Neural cell (in vitro differentiated cells): Measurements from ENCODE around the gene CLEC16A. TPM values are rescaled to one million over a fixed set of nuclear protein-coding genes. Genes with fewer than 3 reads are reported as not detected.

Source experiments
- H2AFZ ChIP-seq: fragments of 200-600, 300-800 bp; sonication (generic), shearing (Covaris generic); 2 replicates; pipeline ENCODE4 v1.6.0; 2014; ENCODE audit warnings: low read depth, mild to moderate bottlenecking, antibody characterized with exemption, low read length, moderate library complexity
- H3F3A ChIP-seq: fragments of 200-600 bp; shearing (Covaris generic); 2 replicates; pipeline ENCODE4 v1.6.1; 2016; ENCODE audit warnings: mild to moderate bottlenecking, moderate library complexity, mixed read lengths, antibody characterized with exemption, low read length; ENCODE audit not compliant: insufficient read depth, poor library complexity, severe bottlenecking
- H3K27ac ChIP-seq: fragments of 200-600, 300-800 bp; sonication (generic), shearing (Covaris generic); 2 replicates; pipeline ENCODE4 v1.5.1; 2014; ENCODE audit warnings: mild to moderate bottlenecking, low read length, moderate library complexity
- H3K27me3 ChIP-seq: fragments of 300-800, 200-600 bp; sonication (generic), shearing (Covaris generic); 2 replicates; pipeline ENCODE4 v1.6.0; 2014; ENCODE audit warnings: mild to moderate bottlenecking, low read depth, low read length, moderate library complexity; ENCODE audit not compliant: insufficient read depth
- H3K36me3 ChIP-seq: fragments of 300-800, 200-600 bp; sonication (generic), shearing (Covaris generic); 2 replicates; pipeline ENCODE4 v1.5.1; 2014; ENCODE audit warnings: mild to moderate bottlenecking, antibody characterized with exemption, low read length, moderate library complexity; ENCODE audit not compliant: insufficient read depth
- H3K4me2 ChIP-seq: fragments of 300-800, 200-600 bp; sonication (generic), shearing (Covaris generic); 2 replicates; pipeline ENCODE4 v1.6.0; 2014; ENCODE audit warnings: mild to moderate bottlenecking, low read length
- H3K4me3 ChIP-seq: fragments of 300-800, 200-600 bp; sonication (generic), shearing (Covaris generic); 2 replicates; pipeline ENCODE4 v1.5.1; 2014; ENCODE audit warnings: mild to moderate bottlenecking, low read length, moderate library complexity
- H3K79me2 ChIP-seq: fragments of 200-600 bp; shearing (Covaris generic); replicated peaks from 2 replicates; pipeline ENCODE4 v1.6.0; 2014; ENCODE audit warnings: mild to moderate bottlenecking, low read length, moderate library complexity; ENCODE audit not compliant: insufficient read depth
- H3K9ac ChIP-seq: fragments of 300-800, 200-600 bp; sonication (generic), shearing (Covaris generic); 2 replicates; pipeline ENCODE4 v1.6.1; 2016; ENCODE audit warnings: mild to moderate bottlenecking, low read length, mixed read lengths
- H3K9me2 ChIP-seq: fragments of 200-600 bp; shearing (Covaris generic); 2 replicates; pipeline ENCODE4 v1.6.1; 2016; ENCODE audit warnings: mild to moderate bottlenecking, low read length, mixed read lengths; ENCODE audit not compliant: insufficient read depth
- H3K9me3 ChIP-seq: fragments of 200-600, 300-800 bp; sonication (generic), shearing (Covaris generic); 2 replicates; pipeline ENCODE4 v1.6.1; 2016; ENCODE audit warnings: mild to moderate bottlenecking, mixed run types, low read length, moderate library complexity, mixed read lengths
- H4K20me1 ChIP-seq: fragments of 200-600 bp; shearing (Covaris generic); 2 replicates; pipeline ENCODE4 v1.6.1; 2016; ENCODE audit warnings: mild to moderate bottlenecking, mixed run types; ENCODE audit not compliant: insufficient read depth
- EP300 ChIP-seq: fragments of 450-650 bp; conservative IDR thresholded peaks from 2 replicates; pipeline ENCODE4 v1.6.1; 2014; ENCODE audit warnings: antibody characterized with exemption, mild to moderate bottlenecking, moderate library complexity; ENCODE audit not compliant: poor library complexity, severe bottlenecking
- EZH2 ChIP-seq: fragments of 200-600, 300-800 bp; shearing (Covaris generic), sonication (generic); IDR thresholded peaks from 2 replicates; pipeline ENCODE4 v1.6.1; 2014; ENCODE audit warnings: antibody characterized with exemption, low read length, borderline replicate concordance, mild to moderate bottlenecking; ENCODE audit not compliant: insufficient read depth, poor library complexity, severe bottlenecking
- MXI1 ChIP-seq: fragments of 450-650 bp; conservative IDR thresholded peaks from 2 replicates; pipeline ENCODE4 v1.6.1; 2014; ENCODE audit warnings: antibody characterized with exemption, mild to moderate bottlenecking; ENCODE audit not compliant: poor library complexity, severe bottlenecking
- POLR2AphosphoS5 ChIP-seq: IDR thresholded peaks from 2 replicates; pipeline ENCODE4 v1.6.1; 2012
- RAD21 ChIP-seq: fragments of 450-650 bp; conservative IDR thresholded peaks from 2 replicates; pipeline ENCODE4 v1.6.1; 2014; ENCODE audit warnings: antibody characterized with exemption, mild to moderate bottlenecking, moderate library complexity
- SMC3 ChIP-seq: fragments of 450-650 bp; conservative IDR thresholded peaks from 2 replicates; pipeline ENCODE4 v1.6.1; 2014; ENCODE audit warnings: antibody characterized with exemption, mild to moderate bottlenecking, moderate library complexity; ENCODE audit not compliant: poor library complexity
- TAF1 ChIP-seq: IDR thresholded peaks from 2 replicates; pipeline ENCODE4 v1.6.1; 2012; ENCODE audit warnings: low read depth
- polyA plus RNA-seq: library from polyadenylated mRNA; depleted of rRNA; stranded (reverse); fragments of >200 nt; gene quantifications from 2 replicates; pipeline ENCODE4 v1.2.3, GENCODE V29; 2014
- TF ChIP-seq, protein P1 (sequence below): IDR thresholded peaks from 2 replicates; pipeline ENCODE4 v1.6.1; 2012; ENCODE audit warnings: borderline replicate concordance
- TF ChIP-seq, protein P2 (sequence below): fragments of 450-650 bp; IDR thresholded peaks from 2 replicates; pipeline ENCODE4 v1.5.1; 2014; ENCODE audit warnings: antibody characterized with exemption, mild to moderate bottlenecking, moderate library complexity; ENCODE audit not compliant: poor library complexity, severe bottlenecking

Gene CLEC16A
- polyA plus RNA-seq, 1 donor from 2014 or later = 11.1 TPM

DNA sequence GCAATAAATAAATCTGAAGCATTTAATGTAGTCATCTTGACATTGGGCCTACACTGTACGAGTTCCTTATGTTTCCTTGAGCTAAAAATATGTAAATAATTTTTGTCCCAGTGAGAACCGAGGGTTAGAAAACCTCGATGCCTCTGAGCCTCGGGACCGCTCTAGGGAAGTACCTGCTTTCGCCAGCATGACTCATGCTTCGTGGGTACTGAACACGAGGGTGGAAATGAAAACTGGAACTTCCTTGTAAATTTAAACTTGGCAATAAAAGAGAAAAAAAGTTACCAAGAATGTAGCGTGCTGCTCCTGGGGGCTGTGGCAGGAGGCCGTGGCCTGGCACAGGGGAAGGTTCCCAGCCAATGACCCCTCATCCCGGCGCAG lies 237.5 kb downstream of the CLEC16A start:
- no peaks in the 10 kb centered on the region for H3K9me2 ChIP-seq
- H3K27ac ChIP-seq = no peak overlapping the region
- H3K9me3 ChIP-seq = no peaks in the 10 kb centered on the region
- H3K4me3 ChIP-seq = no peak overlapping the region
- no peaks in the 10 kb centered on the region for H3K79me2 ChIP-seq
- no peak for TF ChIP-seq EZH2
- TF ChIP-seq POLR2AphosphoS5 = no peak
- no peak for TF ChIP-seq RAD21
- no peak overlapping the region for H2AFZ ChIP-seq
- no peaks in the 10 kb centered on the region for H3K27me3 ChIP-seq
- no peaks in the 10 kb centered on the region for H4K20me1 ChIP-seq
- no peak overlapping the region for H3K9ac ChIP-seq
- no peaks in the 10 kb centered on the region for H3K36me3 ChIP-seq
- no peak overlapping the region for H3K4me2 ChIP-seq
- no peaks in the 10 kb centered on the region for H3F3A ChIP-seq

DNA sequence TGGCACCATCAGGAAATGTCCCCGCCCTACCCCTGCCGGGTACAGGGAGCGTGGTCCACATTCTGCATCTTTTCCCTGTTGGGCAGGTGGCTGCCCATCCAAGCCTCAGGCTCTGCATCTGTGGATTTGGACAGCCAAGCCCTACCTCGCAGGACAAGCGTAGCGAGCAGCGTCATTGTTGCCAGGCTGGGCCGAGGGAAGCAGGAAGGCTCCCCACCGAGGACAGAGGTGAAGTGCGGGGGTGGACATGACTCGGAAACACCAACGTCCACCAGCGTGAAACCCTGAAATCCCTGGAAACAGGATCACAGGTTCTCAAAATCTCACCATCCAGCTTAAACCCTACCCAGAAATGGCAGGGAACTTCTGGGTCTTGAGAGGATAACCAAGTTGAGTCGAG lies 238.0 kb downstream of the CLEC16A start:
- H3F3A ChIP-seq = no peaks in the 10 kb centered on the region
- H3K9me2 ChIP-seq = no peaks in the 10 kb centered on the region
- TF ChIP-seq EZH2 (no peak), TAF1 (no peak), EP300 (no peak), SMC3 (no peak), POLR2AphosphoS5 (no peak), RAD21 (no peak), MXI1 (no peak)
- TF ChIP-seq, protein P1, sequence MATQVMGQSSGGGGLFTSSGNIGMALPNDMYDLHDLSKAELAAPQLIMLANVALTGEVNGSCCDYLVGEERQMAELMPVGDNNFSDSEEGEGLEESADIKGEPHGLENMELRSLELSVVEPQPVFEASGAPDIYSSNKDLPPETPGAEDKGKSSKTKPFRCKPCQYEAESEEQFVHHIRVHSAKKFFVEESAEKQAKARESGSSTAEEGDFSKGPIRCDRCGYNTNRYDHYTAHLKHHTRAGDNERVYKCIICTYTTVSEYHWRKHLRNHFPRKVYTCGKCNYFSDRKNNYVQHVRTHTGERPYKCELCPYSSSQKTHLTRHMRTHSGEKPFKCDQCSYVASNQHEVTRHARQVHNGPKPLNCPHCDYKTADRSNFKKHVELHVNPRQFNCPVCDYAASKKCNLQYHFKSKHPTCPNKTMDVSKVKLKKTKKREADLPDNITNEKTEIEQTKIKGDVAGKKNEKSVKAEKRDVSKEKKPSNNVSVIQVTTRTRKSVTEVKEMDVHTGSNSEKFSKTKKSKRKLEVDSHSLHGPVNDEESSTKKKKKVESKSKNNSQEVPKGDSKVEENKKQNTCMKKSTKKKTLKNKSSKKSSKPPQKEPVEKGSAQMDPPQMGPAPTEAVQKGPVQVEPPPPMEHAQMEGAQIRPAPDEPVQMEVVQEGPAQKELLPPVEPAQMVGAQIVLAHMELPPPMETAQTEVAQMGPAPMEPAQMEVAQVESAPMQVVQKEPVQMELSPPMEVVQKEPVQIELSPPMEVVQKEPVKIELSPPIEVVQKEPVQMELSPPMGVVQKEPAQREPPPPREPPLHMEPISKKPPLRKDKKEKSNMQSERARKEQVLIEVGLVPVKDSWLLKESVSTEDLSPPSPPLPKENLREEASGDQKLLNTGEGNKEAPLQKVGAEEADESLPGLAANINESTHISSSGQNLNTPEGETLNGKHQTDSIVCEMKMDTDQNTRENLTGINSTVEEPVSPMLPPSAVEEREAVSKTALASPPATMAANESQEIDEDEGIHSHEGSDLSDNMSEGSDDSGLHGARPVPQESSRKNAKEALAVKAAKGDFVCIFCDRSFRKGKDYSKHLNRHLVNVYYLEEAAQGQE = no peak
- TF ChIP-seq, protein P2, sequence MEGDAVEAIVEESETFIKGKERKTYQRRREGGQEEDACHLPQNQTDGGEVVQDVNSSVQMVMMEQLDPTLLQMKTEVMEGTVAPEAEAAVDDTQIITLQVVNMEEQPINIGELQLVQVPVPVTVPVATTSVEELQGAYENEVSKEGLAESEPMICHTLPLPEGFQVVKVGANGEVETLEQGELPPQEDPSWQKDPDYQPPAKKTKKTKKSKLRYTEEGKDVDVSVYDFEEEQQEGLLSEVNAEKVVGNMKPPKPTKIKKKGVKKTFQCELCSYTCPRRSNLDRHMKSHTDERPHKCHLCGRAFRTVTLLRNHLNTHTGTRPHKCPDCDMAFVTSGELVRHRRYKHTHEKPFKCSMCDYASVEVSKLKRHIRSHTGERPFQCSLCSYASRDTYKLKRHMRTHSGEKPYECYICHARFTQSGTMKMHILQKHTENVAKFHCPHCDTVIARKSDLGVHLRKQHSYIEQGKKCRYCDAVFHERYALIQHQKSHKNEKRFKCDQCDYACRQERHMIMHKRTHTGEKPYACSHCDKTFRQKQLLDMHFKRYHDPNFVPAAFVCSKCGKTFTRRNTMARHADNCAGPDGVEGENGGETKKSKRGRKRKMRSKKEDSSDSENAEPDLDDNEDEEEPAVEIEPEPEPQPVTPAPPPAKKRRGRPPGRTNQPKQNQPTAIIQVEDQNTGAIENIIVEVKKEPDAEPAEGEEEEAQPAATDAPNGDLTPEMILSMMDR = no peak
- no peaks in the 10 kb centered on the region for H3K36me3 ChIP-seq
- H3K4me3 ChIP-seq = no peak overlapping the region
- no peak overlapping the region for H3K9ac ChIP-seq
- H3K9me3 ChIP-seq = no peaks in the 10 kb centered on the region
- H3K79me2 ChIP-seq = no peaks in the 10 kb centered on the region
- no peaks in the 10 kb centered on the region for H3K27me3 ChIP-seq
- H3K4me2 ChIP-seq = no peak overlapping the region
- H3K27ac ChIP-seq = no peak overlapping the region
- no peak overlapping the region for H2AFZ ChIP-seq
- H4K20me1 ChIP-seq = no peaks in the 10 kb centered on the region
